NOMO-1 (cell line): ENCODE measurements around the gene JPH3.

Experiments used
- DNase-seq, 2 experiments: peaks; one replicate each; lab custom pipeline; 2025; ENCODE audit not compliant: unreplicated experiment in 2 of 2; lab: John Stamatoyannopoulos, UW

JPH3 gene

DNA sequence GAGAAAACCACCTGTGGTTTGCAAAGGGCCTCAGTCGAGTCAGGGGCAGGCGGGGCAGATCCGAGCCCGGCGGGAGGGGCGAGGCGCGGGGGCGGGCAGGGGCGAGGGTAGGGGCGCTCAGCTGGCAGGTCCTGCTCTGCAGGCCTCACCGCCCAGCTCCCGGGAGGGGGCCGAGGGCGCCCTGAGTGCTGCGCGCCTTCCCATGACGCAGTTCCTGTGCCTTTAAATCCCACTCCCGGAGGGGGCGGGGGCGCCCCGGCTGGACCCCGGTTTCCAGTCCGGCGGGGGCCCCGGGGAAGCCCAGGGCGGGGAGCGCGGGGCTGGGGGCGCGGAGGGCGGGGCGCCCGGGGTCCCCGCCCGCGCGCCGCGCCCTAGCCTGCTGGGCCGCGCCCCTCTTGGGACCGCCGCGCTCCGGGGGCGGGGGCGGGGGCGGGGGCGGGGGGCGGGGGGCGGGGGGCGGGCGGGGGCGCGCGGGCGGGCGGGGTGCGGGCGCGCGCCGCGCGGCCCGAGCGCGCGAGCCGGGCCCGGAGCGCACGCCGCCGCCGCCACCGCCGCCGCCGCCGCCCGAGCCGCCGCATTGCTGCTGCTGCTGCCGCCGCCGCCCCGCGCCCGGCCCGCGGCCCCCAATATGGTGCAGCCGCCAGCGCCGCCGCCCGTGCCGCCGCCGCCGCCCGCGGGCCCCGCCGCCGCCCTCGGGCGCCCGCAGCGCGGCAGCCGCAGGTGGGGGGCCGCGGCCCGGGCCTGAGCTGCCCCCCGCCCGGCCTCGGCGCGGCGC, at the start of gene JPH3:
Gene JPH3, plus strand, starts transcription at position 508 of the 775 bp plus-strand sequence. CDS start 639 bp downstream, outside the sequence.
- DNase-seq, result no peak

- DNase-seq, result no peak
Observed at GRCh38 chr16:87552772-87553573, 49.3 kb upstream of the JPH3 start.

- peak; percentile 62 to 64 for DNase-seq
Observed at GRCh38 chr16:87554754-87555427, 47.4 kb upstream of the JPH3 start.

GRCh38 chr16:87555647-87556046, 46.7 kb upstream of the JPH3 start:
- DNase-seq, result no peak

DNA sequence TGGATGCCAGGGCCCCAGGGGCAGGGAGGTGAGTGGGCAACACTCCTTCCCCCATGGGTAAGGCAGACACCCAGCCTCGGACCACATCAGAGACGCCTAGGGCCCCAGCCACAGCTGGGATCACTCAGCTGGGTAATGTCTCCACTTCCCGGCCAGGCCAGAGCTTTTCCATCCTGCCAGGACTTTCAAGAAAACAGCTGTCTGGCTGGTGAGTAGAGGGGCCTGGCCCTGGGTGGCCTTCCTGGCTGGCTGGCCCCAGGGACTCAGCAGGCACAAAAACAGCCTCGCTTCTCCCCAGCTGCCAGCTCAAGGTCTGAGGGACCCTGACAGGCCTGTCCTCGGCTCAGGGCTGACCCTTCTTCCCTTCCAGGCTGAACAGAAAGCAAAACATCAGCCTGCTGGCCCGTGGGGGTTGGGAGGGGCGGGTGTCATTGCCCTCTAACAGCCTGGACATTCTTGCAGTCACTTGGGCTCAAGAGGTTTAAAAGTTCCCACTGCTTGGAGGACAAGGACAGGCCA, 45.3 kb upstream of the JPH3 start:
- no peak for DNase-seq

- DNase-seq, result no peak
Observed at GRCh38 chr16:87558682-87559081, 43.6 kb upstream of the JPH3 start.

GRCh38 chr16:87559945-87560344, 42.4 kb upstream of the JPH3 start:
- no peak for DNase-seq

GRCh38 chr16:87560428-87561199, 41.7 kb upstream of the JPH3 start:
- no peak for DNase-seq

- no peak for DNase-seq
Observed at GRCh38 chr16:87561200-87562105, 40.9 kb upstream of the JPH3 start.

DNA sequence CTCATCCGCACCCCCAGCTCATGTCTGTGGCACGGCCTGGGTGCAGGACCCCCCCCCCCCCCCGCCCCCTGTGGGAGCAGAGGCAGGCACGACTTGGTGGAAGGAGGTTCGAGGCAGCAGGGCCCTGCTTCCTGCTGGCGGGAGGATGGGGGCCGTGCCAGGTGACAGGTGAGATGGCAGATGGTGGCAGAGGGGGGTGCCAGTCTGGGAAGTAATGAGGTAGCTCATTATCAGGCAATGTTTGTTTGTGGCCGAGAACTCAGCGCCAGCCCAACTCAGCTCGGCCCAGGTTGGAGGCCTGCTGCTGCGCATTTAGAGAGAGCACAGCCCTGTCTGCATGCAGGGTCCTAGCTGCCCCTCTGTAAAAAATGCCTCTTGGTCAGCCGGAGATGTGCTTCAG, 40.1 kb upstream of the JPH3 start:
- DNase-seq, result no peak

DNA sequence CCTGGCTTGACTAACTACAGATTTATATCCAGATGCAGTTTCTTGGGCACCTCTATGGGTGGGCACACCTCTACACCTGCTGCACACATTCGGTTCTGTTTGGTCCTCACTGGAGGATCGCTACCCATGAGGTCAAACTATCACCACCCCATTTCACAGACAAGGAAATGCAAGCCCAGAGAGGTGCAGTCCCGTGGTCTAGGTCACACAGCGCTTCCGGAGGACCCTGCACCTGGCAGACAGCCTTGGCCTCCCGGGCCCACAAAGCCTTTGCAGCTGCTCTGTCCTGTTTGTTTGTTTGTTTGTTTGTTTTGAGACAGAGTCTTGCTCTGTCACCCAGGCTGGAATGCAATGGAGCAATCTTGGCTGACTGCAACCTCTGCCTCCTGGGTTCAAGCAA, 39.3 kb upstream of the JPH3 start:
- no peak for DNase-seq

DNA sequence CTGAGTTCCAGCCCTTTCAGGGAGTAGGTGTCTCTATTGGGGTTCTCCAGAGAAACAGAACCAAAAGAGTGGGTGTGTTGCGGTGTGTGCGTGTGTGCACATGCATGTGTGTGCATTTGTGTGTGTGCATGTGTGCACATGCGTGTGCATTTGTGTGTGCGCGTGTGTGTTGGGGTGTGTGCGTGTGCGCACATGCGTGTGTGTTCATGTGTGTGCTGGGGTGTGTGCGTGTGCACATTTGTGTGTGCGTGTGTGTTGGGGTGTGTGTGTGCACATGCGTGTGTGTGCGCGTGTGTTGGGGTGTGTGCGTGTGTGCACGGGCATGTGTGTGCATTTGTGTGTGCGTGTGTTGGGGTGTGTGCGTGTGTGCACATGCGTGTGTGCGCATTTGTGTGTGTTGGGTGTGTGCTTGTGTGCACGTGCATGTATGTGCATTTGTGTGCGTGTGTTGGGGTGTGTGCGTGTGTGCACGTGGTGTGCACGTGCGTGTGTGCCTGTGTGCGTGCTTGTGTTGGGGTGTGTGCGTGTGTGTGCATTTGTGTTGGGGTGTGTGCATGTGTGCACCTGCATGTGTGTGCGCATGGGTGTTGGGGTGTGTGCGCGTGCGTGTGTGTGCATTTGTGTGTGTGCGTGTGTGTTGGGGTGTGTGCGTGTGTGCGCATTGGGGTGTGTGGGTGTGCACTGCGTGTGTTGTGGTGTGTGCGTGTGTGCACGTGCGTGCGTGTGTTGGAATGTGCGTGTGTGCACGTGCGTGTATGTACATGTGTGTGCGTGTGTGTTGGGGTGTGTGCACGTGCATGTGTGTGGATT, 38.4 kb upstream of the JPH3 start:
- DNase-seq, result no peak

DNA sequence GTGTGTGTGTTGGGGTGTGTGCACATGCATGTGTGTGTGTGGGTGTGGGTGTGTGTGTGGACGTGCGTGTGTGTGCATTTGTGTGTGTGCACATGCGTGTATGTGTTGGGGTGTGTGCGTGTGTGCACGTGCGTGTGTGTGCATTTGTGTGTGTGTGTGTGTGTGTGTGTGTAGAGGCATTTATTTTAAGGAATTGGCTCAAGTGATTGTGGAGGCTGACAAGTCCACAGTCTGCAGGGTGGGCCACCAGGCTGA, 37.9 kb upstream of the JPH3 start:
- no peak for DNase-seq

DNA sequence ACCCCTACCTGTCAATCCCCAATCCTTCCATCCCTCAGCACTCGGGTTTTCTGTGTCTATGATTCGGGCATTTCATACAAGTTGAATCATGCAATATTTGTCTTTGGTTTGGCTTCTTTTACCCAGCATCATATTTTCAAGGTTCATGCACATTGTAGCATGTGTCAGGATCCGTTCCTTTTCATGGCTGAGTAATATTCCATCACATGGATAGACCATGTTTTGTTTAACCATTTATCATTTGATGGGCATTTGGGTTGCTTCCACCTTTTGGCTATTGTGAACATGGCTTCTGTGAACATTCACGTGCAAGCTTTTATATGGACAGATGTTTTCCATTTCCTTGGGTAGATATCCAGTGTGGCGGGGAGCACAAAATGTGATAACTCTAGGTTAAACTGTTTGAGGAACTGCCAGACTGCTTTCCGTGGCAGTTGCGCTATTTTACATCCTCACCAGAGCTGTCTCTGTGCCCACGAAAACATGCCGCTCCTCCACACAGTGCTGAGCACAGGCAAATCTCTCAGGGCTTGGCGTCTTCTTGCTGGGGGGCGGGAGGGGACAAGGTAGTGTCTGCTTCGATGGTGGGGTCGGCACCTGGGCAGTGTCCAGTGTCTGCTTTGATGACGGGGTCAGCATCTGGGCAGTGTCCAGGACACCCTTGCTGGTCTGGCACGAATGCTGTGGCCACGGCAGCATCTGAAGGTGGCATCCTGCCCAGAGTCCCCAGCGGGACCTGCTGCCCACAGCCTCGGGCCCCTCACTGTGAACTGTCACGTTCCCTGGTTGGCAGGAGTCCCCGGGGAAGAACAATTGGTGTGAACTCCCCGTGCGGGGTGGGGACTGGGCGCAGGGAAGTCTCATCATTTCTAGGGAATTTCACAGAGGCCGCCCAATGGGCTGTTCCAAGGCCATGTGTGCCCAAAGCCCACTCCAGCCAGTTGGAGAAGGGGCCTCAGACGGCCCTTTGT, 32.4 kb upstream of the JPH3 start:
- no peak for DNase-seq

GRCh38 chr16:87570572-87570937, 31.8 kb upstream of the JPH3 start:
- DNase-seq, result no peak

DNA sequence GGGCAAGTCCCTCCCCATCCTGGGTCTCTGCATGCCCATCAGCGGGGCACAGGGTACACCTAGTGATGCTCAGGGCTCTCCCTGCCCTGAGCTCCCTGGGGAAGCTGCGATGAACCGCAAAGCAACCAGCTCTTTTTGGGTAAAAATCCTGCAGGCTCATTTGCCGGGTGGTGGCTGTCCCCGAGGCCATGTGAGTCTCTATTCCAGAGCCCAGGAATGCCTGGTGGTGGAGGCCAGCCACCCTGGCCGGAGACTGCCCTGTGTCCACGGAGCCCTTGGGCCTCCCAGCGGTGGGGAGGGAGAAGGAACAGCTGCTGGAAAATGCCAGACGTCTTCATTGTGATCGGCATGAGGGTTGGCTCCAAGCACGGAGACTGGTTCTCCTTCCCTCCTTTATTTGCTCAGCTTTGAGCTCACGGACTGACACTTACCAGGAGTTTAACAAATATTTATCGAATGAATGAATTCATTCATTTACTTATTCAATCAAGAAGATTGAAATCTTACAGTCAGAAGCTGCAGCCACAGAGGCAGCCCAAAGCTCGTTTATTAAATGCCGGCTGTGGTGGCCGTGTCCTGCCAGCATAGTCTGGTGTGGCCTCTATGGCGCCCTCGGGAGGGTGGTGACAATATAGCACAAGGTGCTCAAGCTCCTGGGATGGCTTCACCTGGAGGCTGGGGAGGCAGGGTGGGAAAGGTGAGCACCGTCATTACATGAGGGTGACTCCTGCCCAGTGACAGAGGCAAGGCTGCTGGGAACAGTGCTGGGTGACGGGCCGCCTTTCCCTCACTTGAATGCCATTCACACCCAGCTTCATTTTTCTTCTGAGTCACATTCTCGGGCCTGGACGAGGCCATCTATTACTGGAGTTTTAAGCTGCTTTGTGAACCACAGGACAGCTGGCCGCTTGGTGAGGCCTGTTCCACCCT, 31.1 kb upstream of the JPH3 start:
- no peak for DNase-seq

DNA sequence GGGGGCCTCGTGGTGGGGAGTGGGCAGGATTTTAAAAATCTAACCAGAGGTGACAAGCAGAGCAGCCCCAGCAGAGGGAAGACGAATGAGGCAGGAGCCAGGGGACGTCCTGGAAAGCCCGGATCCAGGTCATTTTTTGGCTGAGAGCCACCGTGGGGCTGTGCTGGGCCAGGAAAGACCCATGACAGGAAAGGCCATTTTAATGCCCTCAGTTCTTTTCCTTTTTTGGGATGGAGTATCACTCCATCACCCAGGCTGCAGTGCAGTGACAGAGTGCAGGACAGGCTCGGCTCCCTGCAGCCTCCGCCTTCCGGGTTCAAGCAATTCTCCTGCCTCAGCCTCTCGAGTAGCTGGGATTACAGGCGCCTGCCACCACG, 30.5 kb upstream of the JPH3 start:
- DNase-seq, result no peak
